Lower leg skin (tissue), 4 donors: Measurements from ENCODE around the gene KCNT2. TPM values are rescaled to one million over a fixed set of nuclear protein-coding genes. Genes with fewer than 3 reads are reported as not detected.

Experiments used
- DNase-seq, 2 donors: peaks; one replicate each; pipeline ENCODE4 v3.0.0-alpha.2; 2019; ENCODE audit warnings: low spot score in 2 of 2
- H3K4me3 ChIP-seq: fragments of 200-600 bp; sonication (generic); 2 replicates; pipeline ENCODE4 v1.5.1; 2017; ENCODE audit warnings: mild to moderate bottlenecking, low read depth; ENCODE audit not compliant: poor library complexity, severe bottlenecking
- CTCF ChIP-seq, 3 donors: fragments of 450-650 bp; IDR thresholded peaks; one replicate each; pipeline ENCODE4 v1.5.1; 2016; ENCODE audit warnings: antibody characterized with exemption in 3 of 3, mild to moderate bottlenecking in 3 of 3, moderate library complexity in 2 of 3
- POLR2A ChIP-seq, 2 donors: fragments of 450-650 bp; IDR thresholded peaks; one replicate each; pipeline ENCODE4 v1.6.1; 2016 to 2017; ENCODE audit warnings: antibody characterized with exemption in 2 of 2, mild to moderate bottlenecking in 1 of 2, moderate library complexity in 1 of 2
- WGBS, 2 donors: methylation state at CpG; one replicate each; pipeline ENCODE4 v1.1.5; 2018; 5-methylcytosine and 5-hydroxymethylcytosine counted together
- intact Hi-C: fragments of 100-400 bp; cut with DNase I; formaldehyde crosslinking; loops from one replicate; pipeline ENCODE4 v1.15.0; 2023; ENCODE audit warnings: low total_unique reads
- microRNA-seq, 2 donors: library from miRNA; unstranded; fragments of <30 nt; microRNA quantifications; one replicate each; pipeline ENCODE4, GENCODE V29; 2016; ENCODE audit warnings: borderline replicate concordance in 2 of 2, borderline number of aligned reads in 1 of 2
- total RNA-seq, 4 donors: library from RNA; depleted of rRNA; stranded (reverse); fragments of >200 nt; gene quantifications; one replicate each; pipeline ENCODE4 v1.1.0, GENCODE V29; 2016

The KCNT2 gene
- total RNA-seq, 4 donors from 2014 or later: 0.34 to 0.97 (median 0.79) TPM

DNA sequence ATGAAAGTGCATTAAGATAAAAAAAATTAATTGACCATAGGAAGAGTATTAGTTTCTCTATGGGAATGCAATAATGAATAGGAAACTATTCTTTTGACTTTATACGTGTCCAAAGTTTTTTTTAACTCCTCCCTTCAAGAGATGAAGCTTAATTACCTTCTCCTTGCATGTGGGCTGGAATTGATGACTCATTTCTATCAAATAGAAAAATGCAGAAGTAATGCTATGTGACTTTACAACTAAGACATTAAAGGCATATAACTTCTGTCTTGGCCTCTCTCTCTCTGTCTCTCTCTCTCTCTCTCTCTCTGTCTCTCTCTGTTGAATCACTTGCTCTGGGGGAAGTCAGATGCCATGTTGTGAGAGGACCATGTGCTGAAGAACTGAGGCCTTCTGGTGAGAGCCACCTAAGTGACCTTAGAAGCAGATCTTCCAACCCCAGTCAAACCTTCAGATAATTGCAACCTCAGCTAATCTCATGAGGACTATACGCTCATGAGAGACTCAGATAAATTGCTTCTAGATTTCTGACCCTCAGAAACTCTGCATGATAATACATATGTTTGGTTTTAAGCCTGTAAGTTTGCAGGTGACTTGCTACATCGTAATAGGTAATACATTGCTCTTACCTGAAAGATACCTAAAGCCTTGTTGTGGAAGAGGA lies 414.2 kb downstream of the KCNT2 start:
- 26 to 56% methylated on average over 3 of the region's 3 CpGs for WGBS, 2 donors

GRCh38 chr1:196183941-196184340 lies 424.3 kb downstream of the KCNT2 start:
- intact Hi-C loops: no loop called here
- no peak for DNase-seq
- H3K4me3 ChIP-seq: no peak overlapping the region
- 90 to 92% methylated on average over 8 of the region's 8 CpGs for WGBS, 2 donors
- TF ChIP-seq CTCF (IDR thresholded peaks at IDR 0.05) (no peak), POLR2A (IDR thresholded peaks at IDR 0.05) (no peak)

More for the DNA sequence above, 414.2 kb downstream of the KCNT2 start:
- TF ChIP-seq CTCF (IDR thresholded peaks at IDR 0.05) (no peak), POLR2A (IDR thresholded peaks at IDR 0.05) (no peak)
- DNase-seq: no peak
- no peak overlapping the region for H3K4me3 ChIP-seq
- intact Hi-C loops: no loop called here

- no peak overlapping the region for H3K4me3 ChIP-seq
- no peak for TF ChIP-seq CTCF (IDR thresholded peaks at IDR 0.05)
- TF ChIP-seq POLR2A (IDR thresholded peaks at IDR 0.05): no peak
- DNase-seq: no peak
- intact Hi-C loops: no loop called here
These were observed 426.7 kb downstream of the KCNT2 start for GRCh38 chr1:196181594-196181878.

GRCh38 chr1:196180847-196181593 lies 427.2 kb downstream of the KCNT2 start:
- DNase-seq: no peak
- intact Hi-C loops: no loop called here
- H3K4me3 ChIP-seq: no peak overlapping the region
- TF ChIP-seq POLR2A (IDR thresholded peaks at IDR 0.05): no peak
- no peak for TF ChIP-seq CTCF (IDR thresholded peaks at IDR 0.05)
- WGBS, 2 donors: 7 to 8% methylated on average over 1 of the region's 1 CpG

GRCh38 chr1:196178083-196178635 lies 430.1 kb downstream of the KCNT2 start:
- WGBS, 2 donors: 37 to 48% methylated on average over 3 of the region's 3 CpGs
- DNase-seq: no peak
- intact Hi-C loops: no loop called here

More at GRCh38 chr1:196178083-196178635, 430.1 kb downstream of the KCNT2 start:
- H3K4me3 ChIP-seq: no peak overlapping the region
- TF ChIP-seq POLR2A (IDR thresholded peaks at IDR 0.05): no peak
- no peak for TF ChIP-seq CTCF (IDR thresholded peaks at IDR 0.05)

Small RNA genes within 50 kb of the gene (microRNA-seq; reads per million reads assigned to microRNA genes)
- 0 reads per million in 2 donors for gene MIR4735

Other genes starting within 250 kb of the KCNT2 start
- gene CFH, start 43.6 kb upstream of the KCNT2 start, total RNA-seq: 100 to 1,000 TPM in 1 of 4 donors, 10 to 100 TPM in 3; 40.8 to 115 (median 56.6) TPM
- under 1 TPM in 1 of 4 donors, not detected in 3; 0.42 TPM for gene CFHR3, start 166.4 kb upstream of the KCNT2 start, total RNA-seq
- gene CFHR1, start 211.3 kb upstream of the KCNT2 start, total RNA-seq: not detected